IMR-90 (cell line): Measurements from ENCODE around the gene ATF1. TPM values are rescaled to one million over a fixed set of nuclear protein-coding genes. Genes with fewer than 3 reads are reported as not detected.
A peak's percentile ranks its signal among the peaks of the same experiment; 100 is the strongest.

ENCODE experiments used
- ATAC-seq: fragments of 200-7000 bp; cut with Tn5 transposase; 2 replicates; pipeline ENCODE4 v1.9.1; 2020; ENCODE audit warnings: low read depth, mild to moderate bottlenecking, moderate library complexity
- BruUV-seq: library from RNA; stranded (reverse); fragments of 400-500 nt; replicated peaks from 2 replicates; lab custom pipeline; 2021; lab: Mats Ljungman, UMichigan
- CTCF ChIA-PET: fragments of 300-600 bp; formaldehyde crosslinking; extraction: SDS; loops from one replicate; lab custom pipeline; 2021; ENCODE audit warnings: antibody characterized with exemption; lab: Yijun Ruan, JAX
- POLR2A ChIA-PET: fragments of 300-600 bp; sonication (Branson Sonifier 250); formaldehyde crosslinking; loops from one replicate; lab custom pipeline; 2022; ENCODE audit warnings: antibody characterized with exemption; ENCODE audit not compliant: unreplicated experiment; lab: Charles Lee
- DNase-seq: peaks from one replicate; pipeline ENCODE4 v3.0.0; 2013
- H2AFZ ChIP-seq: replicated peaks from 2 replicates; pipeline ENCODE3; 2013; ENCODE audit warnings: low read length, mild to moderate bottlenecking; ENCODE audit not compliant: poor library complexity
- H2AK5ac ChIP-seq: 2 replicates; pipeline ENCODE4 v1.6.1; 2013; ENCODE audit warnings: low read depth, low read length, inconsistent platforms
- H2AK9ac ChIP-seq: replicated peaks from 2 replicates; pipeline ENCODE3; 2013; ENCODE audit warnings: mild to moderate bottlenecking, low read depth, low read length, moderate library complexity; ENCODE audit not compliant: poor library complexity
- H2BK120ac ChIP-seq: 2 replicates; pipeline ENCODE4 v1.6.1; 2013; ENCODE audit warnings: low read depth, low read length, inconsistent platforms
- H2BK15ac ChIP-seq: 3 replicates; pipeline ENCODE4 v1.6.1; 2013; ENCODE audit warnings: low read depth, low read length, inconsistent platforms
- H2BK20ac ChIP-seq: 2 replicates; pipeline ENCODE4 v1.6.1; 2013; ENCODE audit warnings: low read depth, mild to moderate bottlenecking, inconsistent platforms, low read length, moderate library complexity
- H2BK5ac ChIP-seq: 2 replicates; pipeline ENCODE4 v1.6.1; 2013; ENCODE audit warnings: mild to moderate bottlenecking, low read depth, low read length, inconsistent platforms; ENCODE audit not compliant: poor library complexity, severe bottlenecking
- H3K14ac ChIP-seq: replicated peaks from 2 replicates; pipeline ENCODE4 v1.6.1; 2013; ENCODE audit warnings: low read depth, low read length, inconsistent platforms
- H3K18ac ChIP-seq: 2 replicates; pipeline ENCODE4 v1.6.1; 2013; ENCODE audit warnings: low read depth, low read length, control low read depth
- H3K23ac ChIP-seq: 2 replicates; pipeline ENCODE4 v1.6.1; 2013; ENCODE audit warnings: low read depth, low read length, inconsistent platforms
- H3K27ac ChIP-seq: 2 replicates; pipeline ENCODE4 v1.5.1; 2013; ENCODE audit warnings: mild to moderate bottlenecking, control low read depth, low read length; ENCODE audit not compliant: insufficient read depth
- H3K27me3 ChIP-seq: 2 replicates; pipeline ENCODE4 v1.6.1; 2013; ENCODE audit warnings: low read length; ENCODE audit not compliant: control insufficient read depth, insufficient read depth
- H3K36me3 ChIP-seq: 2 replicates; pipeline ENCODE4 v1.6.1; 2013; ENCODE audit warnings: low read length, mixed read lengths; ENCODE audit not compliant: control insufficient read depth, insufficient read depth
- H3K4ac ChIP-seq: 2 replicates; pipeline ENCODE4 v1.6.1; 2013; ENCODE audit warnings: low read depth, low read length, inconsistent platforms
- H3K4me1 ChIP-seq: 2 replicates; pipeline ENCODE4 v1.6.1; 2013; ENCODE audit warnings: low read length, mixed read lengths; ENCODE audit not compliant: control insufficient read depth, insufficient read depth
- H3K4me2 ChIP-seq: 2 replicates; pipeline ENCODE4 v1.6.1; 2013; ENCODE audit warnings: low read depth, mild to moderate bottlenecking, control low read depth, low read length, moderate library complexity
- H3K4me3 ChIP-seq: 2 replicates; pipeline ENCODE4 v1.5.1; 2013; ENCODE audit warnings: low read depth, mild to moderate bottlenecking, control low read depth, low read length, moderate library complexity; ENCODE audit not compliant: insufficient read depth
- H3K56ac ChIP-seq: 2 replicates; pipeline ENCODE4 v1.6.1; 2013; ENCODE audit warnings: low read length, inconsistent platforms; ENCODE audit not compliant: insufficient read depth; ENCODE audit errors: extremely low read depth
- H3K79me1 ChIP-seq, 2 experiments: 2 replicates each; pipeline ENCODE4 v1.6.1; 2013; ENCODE audit warnings: low read length in 2 of 2, inconsistent platforms in 1 of 2, low read depth in 1 of 2
- H3K9ac ChIP-seq: 2 replicates; pipeline ENCODE4 v1.6.1; 2013; ENCODE audit warnings: low read depth, low read length, control low read depth
- H3K9me1 ChIP-seq: 2 replicates; pipeline ENCODE4 v1.6.1; 2013; ENCODE audit warnings: low read length, inconsistent platforms; ENCODE audit not compliant: insufficient read depth
- H3K9me3 ChIP-seq: 2 replicates; pipeline ENCODE4 v1.6.1; 2013; ENCODE audit warnings: low read length; ENCODE audit not compliant: control insufficient read depth, insufficient read depth
- H4K20me1 ChIP-seq: 2 replicates; pipeline ENCODE4 v1.6.1; 2013; ENCODE audit warnings: low read length, inconsistent platforms; ENCODE audit not compliant: insufficient read depth
- H4K5ac ChIP-seq: 2 replicates; pipeline ENCODE4 v1.6.1; 2013; ENCODE audit warnings: mild to moderate bottlenecking, low read depth, low read length, control low read depth
- H4K8ac ChIP-seq, 2 experiments: 2 replicates each; pipeline ENCODE4 v1.6.1; 2013; ENCODE audit warnings: low read depth in 2 of 2, low read length in 2 of 2, control low read depth in 1 of 2, inconsistent platforms in 1 of 2
- H4K91ac ChIP-seq: 2 replicates; pipeline ENCODE4 v1.6.1; 2013; ENCODE audit warnings: low read depth, low read length, inconsistent platforms; ENCODE audit not compliant: insufficient read depth
- CEBPB ChIP-seq: IDR thresholded peaks from 2 replicates; pipeline ENCODE4 v1.6.1; 2012; ENCODE audit warnings: low read depth, low read length, improper control_type of control experiment
- MAFK ChIP-seq: IDR thresholded peaks from 2 replicates; pipeline ENCODE4 v1.6.1; 2012; ENCODE audit warnings: low read depth, low read length, improper control_type of control experiment
- NFE2L2 ChIP-seq: fragments of 150-350 bp; IDR thresholded peaks from 2 replicates; pipeline ENCODE4 v1.6.1; 2016; ENCODE audit warnings: low read depth, mild to moderate bottlenecking, low read length
- POLR2A ChIP-seq: IDR thresholded peaks from 2 replicates; pipeline ENCODE4 v1.6.1; 2012; ENCODE audit warnings: mild to moderate bottlenecking, low read depth, low read length
- SMC3 ChIP-seq: fragments of 150-350 bp; IDR thresholded peaks from 2 replicates; pipeline ENCODE4 v1.6.1; 2016; ENCODE audit warnings: low read depth, mild to moderate bottlenecking, antibody characterized with exemption, low read length, moderate library complexity
- WGBS, 2 experiments: methylation state at CpG; one replicate each; pipeline versions ENCODE4 v1.1.5 to v1.1.7; 2013; ENCODE audit warnings: missing lambda C conversion rate in 2 of 2; ENCODE audit not compliant: insufficient read length in 1 of 2; ENCODE audit errors: extremely low coverage in 2 of 2; 5-methylcytosine and 5-hydroxymethylcytosine counted together
- dilution Hi-C: fragments of 300-500 bp; cut with HindIII; formaldehyde crosslinking; loops from one replicate; pipeline ENCODE4 v1.14.3; 2018; ENCODE audit warnings: low sequenced_read_pairs; ENCODE audit not compliant: unreplicated experiment
- in situ Hi-C: fragments of 300-500 bp; cut with MboI; formaldehyde crosslinking; loops from 3 replicates; pipeline ENCODE4 v1.14.3; 2019; ENCODE audit warnings: low sequenced_read_pairs, inconsistent platforms, mixed read lengths
- intact Hi-C: fragments of 100-400 bp; cut with micrococcal nuclease; formaldehyde crosslinking; loops from 2 replicates; pipeline ENCODE4 v1.10.0; 2022
- polyA plus RNA-seq, 3 experiments: library from polyadenylated mRNA; depleted of rRNA; stranded (reverse); fragments of >200 nt; gene quantifications; 2 replicates each; pipeline ENCODE4 v1.2.3, GENCODE V29; 2012; ENCODE audit warnings: low replicate concordance in 1 of 3
- total RNA-seq: library from RNA; depleted of rRNA; stranded (reverse); fragments of >200 nt; gene quantifications from 2 replicates; pipeline ENCODE4 v1.2.3, GENCODE V29; 2012

ATF1 gene
- total and polyA plus RNA-seq, 2 of the 4 experiments (the other 2 are of a cell fraction): 20.6 to 24.0 TPM

DNA sequence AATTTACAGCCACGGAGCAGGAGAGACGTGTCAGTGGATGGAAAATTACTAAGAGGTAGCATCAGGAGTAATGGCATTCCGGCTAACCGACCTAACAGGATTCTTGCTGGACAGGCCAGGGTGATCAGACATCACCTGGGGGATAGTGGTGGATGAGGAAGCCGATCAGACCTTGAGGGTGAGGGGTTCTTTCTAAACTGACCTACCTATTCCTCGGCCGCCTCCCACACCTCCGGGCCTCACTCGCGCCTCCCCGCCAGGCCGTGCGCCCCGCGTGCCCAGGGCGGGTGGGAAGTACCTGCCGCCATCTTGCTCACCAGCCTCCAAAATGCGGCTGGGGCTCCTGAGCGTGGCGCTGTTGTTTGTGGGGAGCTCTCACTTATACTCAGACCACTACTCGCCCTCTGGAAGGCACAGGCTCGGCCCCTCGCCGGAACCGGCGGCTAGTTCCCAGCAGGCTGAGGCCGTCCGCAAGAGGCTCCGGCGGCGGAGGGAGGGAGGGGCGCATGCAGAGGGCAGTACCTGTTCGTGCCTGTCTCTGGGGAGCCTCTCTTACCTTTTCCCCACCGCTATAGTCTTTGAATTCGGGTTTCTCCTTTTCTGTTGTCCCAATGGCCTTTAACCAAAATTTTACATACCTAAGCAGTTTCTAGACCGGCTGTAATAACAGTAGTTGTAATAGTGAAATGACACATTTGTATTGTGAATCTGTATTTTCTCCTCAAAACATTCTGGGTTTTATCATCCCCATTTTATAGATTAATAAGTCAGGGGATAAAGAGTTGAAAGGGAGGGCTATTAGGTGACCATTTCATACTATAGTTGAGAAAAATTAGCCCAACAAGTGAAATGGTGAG is 79.0 kb downstream of the ATF1 start, which contains the start of gene TMPRSS12:
Gene TMPRSS12, plus strand, starts transcription at position 290 of the 857 bp plus-strand sequence. Its CDS starts 39 bp downstream, at position 329.
- Histone ChIP-seq H3K27me3 (no peaks in the 10 kb centered on the region), H4K8ac (no peak within 1 kb of the TSS), H2BK120ac (no peak within 1 kb of the TSS), H4K5ac (no peak within 1 kb of the TSS), H2BK5ac (no peak within 1 kb of the TSS), H2BK15ac (no peak within 1 kb of the TSS), H3K27ac (no peak within 1 kb of the TSS), H2AFZ (peak within 1 kb of the TSS; percentile 74), H3K79me1 (no peaks in the 10 kb centered on the region), H3K4me2 (no peak within 1 kb of the TSS), H3K36me3 (no peaks in the 10 kb centered on the region), H3K18ac (no peak within 1 kb of the TSS), H4K91ac (no peak within 1 kb of the TSS), H2AK5ac (no peak within 1 kb of the TSS), H3K56ac (no peak within 1 kb of the TSS), H3K4me1 (no peaks in the 10 kb centered on the region), H4K20me1 (no peaks in the 10 kb centered on the region), H2BK20ac (no peak within 1 kb of the TSS), H3K9ac (no peak within 1 kb of the TSS), H2AK9ac (no peak within 1 kb of the TSS), H3K23ac (no peak within 1 kb of the TSS), H3K9me1 (no peaks in the 10 kb centered on the region), H3K14ac (no peak within 1 kb of the TSS), H3K4me3 (no peak within 1 kb of the TSS), H3K4ac (no peak within 1 kb of the TSS), H3K9me3 (peaks cover 6% of the 10 kb centered on the region)
- intact Hi-C loops (no loop called here), dilution Hi-C loops (no loop called here), in situ Hi-C loops (no loop called here)
- TF ChIP-seq MAFK (peak; percentile 70), CEBPB (no peak), SMC3 (no peak), NFE2L2 (no peak), POLR2A (no peak)
- 20% methylated on average over 2 of the region's 36 CpGs; no CpG with 5 or more reads in 1 of the 2 experiments for WGBS, 2 experiments
- DNase-seq: no peak
- BruUV-seq: no TSS peak
- ChIA-PET POLR2A (no interaction called here), CTCF (no interaction called here)
- no peak for ATAC-seq
